GM18517 (cell line): Measurements from ENCODE around the gene PLGRKT.
"Not testable (repeated sequence)": the region's sequence is repeated elsewhere in the genome, so short reads cannot be mapped to it uniquely, and the experiment has no call there.

Experiments used
- ATAC-seq: cut with Tn5 transposase; IDR thresholded peaks from one replicate; pipeline ENCODE4 v1.9.1; 2021; ENCODE audit warnings: mild to moderate bottlenecking, moderate library complexity; ENCODE audit not compliant: unreplicated experiment

Gene PLGRKT

DNA sequence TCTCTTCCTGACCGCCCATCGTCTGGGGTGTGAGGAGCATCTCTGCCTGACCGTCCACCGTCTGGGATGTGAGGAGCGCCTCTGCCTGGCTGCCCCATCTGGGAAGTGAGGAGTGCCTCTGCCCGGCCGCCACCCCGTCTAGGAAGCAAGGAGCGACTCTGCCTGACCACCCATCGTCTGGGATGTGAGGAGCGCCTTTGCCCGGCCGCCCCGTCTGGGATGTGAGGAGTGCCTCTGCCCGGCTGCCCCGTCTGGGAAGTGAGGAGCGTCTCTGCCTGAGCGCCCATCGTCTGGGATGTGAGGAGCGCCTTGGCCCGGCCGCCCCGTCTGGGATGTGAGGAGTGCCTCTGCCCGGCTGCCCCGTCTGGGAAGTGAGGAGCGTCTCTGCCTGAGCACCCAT, 4.4 kb downstream of the PLGRKT start:
- not testable (repeated sequence) for ATAC-seq

DNA sequence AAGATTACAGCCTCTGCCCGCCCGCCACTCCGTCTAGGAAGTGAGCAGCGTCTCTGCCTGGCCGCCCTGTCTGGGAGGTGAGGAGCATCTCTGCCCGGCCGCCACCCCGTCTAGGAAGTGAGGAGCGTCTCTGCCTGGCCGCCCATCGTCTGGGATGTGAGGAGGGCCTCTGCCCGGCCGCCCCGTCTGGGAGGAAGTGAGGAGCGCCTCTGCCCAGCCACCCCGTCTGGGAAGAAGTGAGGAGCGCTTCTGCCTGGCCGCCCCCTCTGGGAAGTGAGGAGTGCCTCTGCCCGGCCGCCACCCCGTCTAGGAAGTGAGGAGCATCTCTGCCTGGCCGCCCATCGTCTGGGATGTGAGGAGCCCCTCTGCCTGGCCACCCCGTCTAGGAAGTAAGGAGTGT, 4.8 kb downstream of the PLGRKT start:
- not testable (repeated sequence) for ATAC-seq

DNA sequence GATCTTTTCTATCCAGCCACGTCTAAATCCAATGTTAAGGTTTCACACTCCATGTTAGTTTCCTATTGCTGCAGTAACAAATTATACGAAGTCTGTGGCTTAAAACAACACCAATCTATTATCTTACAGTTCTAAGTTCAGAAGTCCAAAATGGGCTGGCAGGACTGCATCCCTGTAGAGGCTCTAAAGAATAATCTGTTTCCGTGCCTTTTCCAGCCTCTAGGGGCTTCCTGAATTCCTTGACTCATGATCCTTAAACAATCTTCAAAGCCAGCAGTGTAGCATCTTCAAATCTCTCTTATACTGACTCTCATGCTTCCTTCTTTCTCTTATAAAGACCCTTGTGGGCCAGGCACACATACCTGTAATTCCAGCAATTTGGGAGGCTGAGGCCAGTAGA, 6.8 kb downstream of the PLGRKT start:
- no peak for ATAC-seq

DNA sequence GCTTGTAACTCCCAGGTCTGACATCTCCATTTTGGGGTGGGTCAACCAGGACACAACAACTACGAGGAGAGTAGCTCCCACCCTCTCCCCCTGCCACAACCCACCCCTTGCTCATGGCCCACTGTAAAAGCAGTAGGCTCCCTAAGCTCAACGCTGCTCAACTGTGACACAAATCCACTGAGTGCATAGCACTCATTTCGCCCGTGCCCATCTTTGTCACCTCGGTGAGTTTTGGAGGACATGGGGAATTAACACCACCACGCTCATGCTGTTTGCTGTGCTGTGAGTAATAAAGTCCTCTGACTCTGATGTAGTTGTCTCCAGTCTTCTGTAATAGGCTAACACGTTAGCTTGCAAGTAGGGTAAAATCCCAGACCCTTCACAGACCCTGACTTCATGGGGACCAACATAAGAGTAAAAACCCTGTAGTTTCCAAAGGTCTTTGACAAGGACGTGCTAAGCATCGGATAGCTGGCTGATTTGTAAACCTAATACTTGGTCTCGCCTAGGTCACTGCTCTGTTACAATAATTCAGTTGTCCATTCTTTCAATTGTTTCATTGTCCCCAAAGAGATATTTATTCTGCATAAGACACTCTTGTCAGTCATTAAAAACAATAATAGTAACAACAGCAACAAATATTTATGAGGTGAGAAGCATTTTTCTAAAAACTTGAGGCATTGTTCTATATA, 7.7 kb downstream of the PLGRKT start:
- no peak for ATAC-seq

DNA sequence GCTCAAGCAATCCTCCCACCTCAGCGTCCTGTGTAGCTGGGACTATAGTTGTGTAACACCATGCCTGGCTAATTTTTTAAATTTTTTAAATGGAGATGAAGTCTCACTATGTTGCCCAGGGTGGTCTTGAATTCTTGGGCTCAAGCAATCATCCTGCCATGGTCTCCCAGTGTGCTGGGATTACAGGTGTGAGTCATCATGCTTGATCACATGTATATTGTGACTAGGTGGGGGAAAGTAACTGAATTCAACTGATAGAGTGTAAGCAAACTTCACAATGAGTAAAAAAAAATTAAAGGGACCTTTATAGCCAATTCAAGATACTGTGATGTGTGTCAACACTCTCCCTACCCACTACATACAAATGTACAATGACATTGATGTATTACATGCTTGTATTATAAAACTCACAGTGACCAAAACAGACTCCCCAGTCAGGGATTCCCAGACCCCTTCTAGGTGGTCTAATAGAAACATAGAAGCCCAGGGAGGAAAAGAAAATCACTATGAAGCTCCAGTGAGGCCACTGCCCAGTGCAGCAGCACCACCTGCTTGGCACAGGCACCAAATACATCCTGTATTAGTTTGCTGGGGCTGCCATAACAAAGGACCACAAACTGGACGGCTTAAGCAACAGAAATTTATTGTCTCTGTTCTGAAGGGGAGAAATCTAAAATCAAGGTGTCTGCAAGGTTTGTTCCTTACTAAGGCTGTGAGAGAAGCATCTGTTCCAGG, 8.8 kb downstream of the PLGRKT start:
- ATAC-seq: no peak

DNA sequence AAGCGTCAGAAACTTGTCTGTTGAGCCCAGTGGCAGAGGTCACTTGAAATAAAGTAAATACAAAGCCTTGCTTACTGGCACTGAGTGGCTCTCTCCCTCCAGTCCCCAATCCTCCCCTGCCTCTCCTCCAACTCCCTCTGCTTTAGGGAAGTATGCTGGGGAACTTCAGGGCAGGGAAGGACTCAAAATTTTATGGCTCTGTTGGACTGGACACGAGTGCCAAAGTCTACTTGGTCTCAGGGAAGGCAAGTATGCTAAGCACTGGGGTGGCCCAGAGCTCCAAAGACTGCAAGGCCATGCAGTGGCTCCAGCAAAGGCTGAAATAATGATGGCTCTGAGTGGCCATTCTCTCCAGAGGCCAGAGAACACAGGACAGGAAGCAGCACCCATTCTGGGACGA, 9.6 kb downstream of the PLGRKT start:
- no peak for ATAC-seq

DNA sequence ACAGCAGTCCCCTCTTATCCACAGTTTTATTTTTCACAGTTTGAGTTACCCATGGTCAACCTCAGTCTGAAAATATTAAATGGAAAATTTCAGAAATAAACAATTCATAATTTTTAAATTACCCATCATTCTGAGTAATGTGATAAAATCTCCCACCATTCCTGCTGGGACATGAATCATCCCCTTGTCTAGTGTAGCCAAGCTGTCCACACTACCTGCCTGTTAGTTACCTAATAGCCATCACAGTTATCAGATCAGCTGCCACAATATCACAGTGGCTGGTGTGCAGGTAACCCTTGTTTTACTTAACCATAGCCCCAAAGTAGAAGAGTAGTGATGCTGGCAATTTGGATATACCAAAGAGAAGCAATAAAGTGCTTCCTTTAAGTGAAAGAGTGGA, 10.7 kb downstream of the PLGRKT start:
- no peak for ATAC-seq

DNA sequence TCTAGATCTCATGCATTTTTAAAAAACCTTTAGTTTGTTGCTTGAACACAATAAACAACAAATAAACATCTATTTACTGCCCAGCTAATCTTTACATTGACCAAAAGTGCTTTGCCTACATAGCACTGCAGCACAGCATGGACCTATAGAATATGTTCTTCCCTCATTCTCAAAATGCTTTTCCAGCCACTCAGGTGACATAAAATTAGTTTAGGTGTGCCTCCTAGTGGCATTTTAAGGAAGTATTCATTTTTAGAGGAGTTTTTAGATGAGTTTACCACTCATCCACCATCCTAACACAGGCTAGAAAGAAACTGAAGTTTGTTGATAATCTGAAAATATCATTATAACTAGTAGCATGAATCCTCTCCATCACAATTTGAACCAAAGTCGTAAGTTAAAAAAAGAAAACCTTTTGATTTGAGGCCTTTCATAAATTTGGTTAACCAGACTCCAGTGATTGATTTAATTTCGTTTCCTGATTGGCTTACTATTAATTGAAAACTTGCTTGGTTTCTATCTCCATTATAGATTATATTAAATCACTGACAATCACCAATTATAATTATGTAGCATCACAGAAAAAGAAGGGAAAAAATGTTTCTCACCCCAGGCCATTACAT, 12.6 kb downstream of the PLGRKT start:
- no peak for ATAC-seq

DNA sequence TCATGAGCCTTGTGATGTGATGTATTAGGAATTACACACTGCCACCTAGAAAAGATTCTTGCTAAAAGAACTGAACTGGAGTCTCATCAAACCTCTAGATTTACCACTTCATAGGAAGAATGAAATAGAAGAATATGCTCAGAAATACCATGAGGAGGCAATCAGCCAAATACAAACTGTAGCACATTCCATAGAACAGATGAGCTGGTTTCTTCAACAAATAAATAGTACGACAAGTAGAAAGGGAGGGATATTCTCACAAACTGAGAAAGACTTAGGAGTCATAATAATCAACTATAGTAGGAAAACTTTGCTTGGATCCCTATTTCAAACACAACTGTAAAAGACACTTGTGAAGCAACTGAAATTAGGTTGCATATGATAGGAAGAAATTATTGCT, 15.4 kb downstream of the PLGRKT start:
- no peak for ATAC-seq

DNA sequence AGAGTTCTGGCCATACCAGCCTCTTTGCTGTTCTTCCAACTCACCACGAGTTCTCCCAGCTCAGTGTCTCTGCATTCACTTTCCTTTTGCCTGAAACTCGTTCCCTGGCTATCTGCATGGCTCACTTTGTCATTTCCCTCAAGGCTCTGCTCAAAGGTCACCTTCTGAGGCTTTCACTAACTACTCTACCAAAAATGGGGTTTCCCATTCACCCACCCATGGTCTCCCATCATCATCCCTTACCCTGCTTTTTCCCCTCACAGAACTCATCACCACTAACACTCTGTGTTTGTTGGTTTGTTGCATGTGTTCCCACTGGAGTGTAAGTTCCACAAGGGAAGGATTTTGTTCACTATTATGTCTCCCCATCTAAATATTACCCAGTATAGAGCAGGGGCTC, 16.6 kb downstream of the PLGRKT start:
- ATAC-seq: no peak

DNA sequence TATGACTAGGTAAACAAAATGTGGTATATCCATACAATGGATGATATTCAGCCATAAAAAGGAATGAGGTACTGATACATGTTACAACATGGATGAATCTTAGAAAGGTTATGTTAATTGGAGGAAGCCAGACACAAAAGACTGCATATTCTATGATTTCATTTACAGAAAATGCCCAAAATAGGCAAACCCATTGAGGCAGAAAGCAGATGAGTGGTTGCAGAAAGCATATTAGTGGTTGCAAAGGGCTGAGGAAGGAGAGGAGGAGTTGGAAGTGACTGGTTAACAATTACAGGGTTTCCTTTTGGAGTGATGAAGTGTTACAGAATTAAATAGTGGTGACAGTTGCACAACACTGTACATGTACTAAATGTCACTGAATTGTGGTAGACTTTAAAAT, 17.7 kb downstream of the PLGRKT start:
- no peak for ATAC-seq

DNA sequence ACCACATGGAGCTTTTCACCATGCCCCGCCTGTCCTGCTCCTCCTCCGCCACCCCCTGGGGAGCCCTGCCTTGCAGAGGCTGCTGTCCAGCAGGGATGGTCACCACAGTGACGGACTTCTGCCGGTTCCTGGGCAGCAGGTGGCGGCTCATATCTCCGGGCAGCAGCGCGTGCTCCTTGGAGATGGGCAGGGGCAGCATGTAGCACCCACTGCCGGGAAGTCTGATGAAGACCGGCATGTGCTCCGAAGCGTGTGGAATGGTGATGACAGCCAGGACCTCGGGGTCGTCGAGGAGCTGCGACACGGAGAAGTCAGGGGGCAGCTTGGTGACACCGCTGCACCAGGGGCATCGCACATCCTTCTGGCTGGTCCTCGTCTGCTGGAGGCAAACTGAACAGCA, 19.2 kb downstream of the PLGRKT start:
- ATAC-seq: no peak

DNA sequence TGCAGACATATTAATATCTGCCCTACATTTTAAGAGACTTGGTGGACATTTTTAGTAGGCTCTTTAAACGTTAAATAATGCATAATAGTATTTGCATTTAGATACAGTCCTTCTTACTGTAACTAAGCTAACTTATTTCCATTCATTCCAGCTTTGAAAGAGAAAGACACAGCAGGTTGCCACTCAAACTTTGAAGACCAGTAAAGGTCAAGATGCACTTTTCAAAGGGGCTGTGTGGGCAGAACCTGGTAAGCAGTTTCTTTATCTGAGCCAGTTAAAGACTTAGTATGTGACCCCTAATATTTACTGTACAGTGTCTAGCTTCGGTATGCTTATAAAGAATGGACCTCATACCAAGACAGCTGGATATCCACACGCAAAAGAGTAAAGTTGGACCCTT, 20.8 kb downstream of the PLGRKT start:
- ATAC-seq: no peak

DNA sequence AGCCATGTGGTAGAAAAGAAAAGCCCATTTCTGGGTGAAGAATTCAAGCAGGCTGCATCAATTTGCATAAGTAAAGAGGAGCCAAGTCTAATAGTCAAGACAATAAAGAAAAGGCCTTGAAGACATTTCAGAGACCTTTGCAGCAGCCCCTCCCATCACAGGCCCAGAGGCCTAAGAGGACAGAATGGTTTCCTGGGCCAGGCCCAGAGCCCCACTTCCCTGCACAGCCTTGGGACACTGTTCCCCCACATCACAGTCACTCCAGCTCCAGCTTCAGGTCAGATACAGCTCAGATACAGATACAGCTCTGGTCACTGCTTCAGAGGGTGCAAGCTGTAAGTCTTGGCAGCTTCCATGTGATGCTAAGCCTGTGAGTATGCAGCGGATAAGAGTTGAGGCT, 29.1 kb downstream of the PLGRKT start:
- no peak for ATAC-seq

DNA sequence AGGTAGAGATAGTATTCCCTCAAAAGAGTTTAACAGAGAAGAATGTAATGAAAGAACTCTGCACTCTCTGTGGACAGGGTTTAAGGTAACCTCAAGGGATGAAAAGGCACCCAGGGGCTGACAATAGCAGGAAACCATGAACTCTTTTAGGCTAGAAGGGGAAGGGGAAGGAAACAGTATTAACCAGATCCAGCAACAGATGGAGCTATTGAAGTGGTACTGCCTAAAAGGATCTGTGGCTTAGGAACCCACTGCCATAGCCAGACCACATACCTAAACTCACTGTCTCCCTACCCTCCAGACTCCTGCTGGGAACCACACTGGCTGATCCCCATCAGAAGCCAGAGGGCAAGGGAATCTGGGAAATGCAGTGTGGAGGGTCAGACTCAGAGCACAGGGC, 35.5 kb downstream of the PLGRKT start:
- ATAC-seq: no peak

DNA sequence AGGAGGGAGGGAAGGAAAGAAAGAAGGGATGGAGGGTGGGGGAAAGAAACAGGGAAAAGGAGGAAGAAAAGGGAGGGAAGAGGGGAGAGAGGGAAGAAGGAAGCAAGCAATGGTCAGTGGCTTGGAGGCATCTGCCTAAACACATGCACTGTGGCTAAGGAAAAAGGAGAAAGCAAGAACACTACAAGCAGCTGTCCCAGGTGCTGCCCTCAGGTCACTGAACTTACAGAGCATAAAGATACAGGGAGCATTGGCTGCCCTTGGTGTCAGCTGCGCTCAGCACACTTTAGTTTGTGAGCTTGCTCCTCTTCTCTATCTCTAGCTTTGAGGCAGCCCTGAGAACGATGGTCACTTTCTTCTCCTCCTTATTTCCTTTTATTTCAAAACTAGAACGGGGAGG, 40.2 kb downstream of the PLGRKT start:
- not testable (repeated sequence) for ATAC-seq

DNA sequence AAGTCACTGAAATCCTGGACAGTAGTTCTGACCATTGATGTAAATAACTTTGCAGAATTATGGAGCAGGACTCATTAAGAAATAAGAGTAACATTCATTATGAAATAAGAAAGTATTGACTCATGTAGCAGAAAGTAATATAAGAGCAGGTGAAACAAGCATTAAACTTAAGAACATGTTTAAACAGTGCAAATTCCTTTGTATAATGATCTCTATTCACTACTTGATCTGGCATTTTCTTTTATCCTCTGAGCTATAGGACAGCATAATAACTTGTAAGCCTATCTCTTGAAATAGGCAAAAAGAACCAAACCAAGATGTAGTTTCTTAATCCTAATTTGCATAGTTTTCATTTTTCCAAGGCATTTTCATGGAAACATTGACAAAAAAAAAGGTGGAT, 42.3 kb downstream of the PLGRKT start:
- no peak for ATAC-seq

DNA sequence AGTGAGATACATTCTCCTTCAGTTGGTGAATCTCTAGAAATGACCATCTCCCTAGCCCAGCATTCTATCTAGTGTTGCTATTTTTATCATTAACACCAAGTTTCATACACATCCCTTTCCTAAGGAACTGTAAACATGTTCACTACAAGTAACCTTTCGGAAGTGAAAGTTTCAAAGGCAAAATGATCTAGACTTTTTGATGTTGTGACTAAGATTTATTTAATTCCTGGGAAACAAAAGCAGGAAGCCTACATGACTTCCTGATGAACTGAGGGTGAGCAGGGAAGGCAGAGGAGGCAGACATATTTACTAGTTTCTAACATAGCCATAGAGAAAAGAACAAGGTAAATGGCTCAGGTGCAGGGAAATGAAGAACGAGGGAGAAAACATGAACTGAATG, 43.7 kb downstream of the PLGRKT start:
- not testable (repeated sequence) for ATAC-seq

DNA sequence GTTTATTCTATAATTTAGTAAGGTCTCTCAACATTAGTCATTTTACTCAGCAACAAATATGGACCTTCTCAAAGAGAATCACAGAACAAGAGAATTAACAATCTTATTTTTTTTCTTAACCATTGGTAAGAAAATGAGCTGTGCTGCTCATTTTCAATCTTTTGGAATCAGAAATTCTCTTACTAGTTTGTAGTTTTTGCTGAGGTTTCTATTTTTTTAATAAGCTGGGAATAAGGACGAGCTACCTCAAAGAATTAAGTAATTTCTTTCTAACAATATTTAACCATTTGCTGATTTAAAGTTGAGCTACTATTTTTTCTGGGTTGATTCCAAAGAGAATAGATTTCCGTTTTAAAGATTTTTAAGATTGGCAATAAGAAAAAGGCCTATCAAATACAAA, 44.2 kb downstream of the PLGRKT start:
- no peak for ATAC-seq

DNA sequence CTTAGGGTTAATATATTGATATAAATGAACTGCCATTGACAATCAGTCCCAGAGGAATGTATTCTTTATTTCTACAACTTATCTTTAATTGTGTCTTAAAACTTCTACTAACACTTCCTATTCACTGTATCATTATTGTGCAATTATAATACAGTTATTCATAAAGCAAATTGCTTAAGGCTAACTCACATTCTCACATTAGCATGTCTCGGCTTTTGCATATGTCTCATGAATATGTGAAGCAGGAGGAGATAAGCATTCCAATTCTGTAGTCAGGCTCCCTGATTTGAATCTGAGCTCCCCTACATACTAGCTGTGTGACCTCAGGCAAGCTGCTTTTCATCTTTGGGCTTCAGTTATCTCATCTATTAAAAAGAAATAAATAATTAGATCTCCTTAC, 45.4 kb downstream of the PLGRKT start:
- no peak for ATAC-seq

DNA sequence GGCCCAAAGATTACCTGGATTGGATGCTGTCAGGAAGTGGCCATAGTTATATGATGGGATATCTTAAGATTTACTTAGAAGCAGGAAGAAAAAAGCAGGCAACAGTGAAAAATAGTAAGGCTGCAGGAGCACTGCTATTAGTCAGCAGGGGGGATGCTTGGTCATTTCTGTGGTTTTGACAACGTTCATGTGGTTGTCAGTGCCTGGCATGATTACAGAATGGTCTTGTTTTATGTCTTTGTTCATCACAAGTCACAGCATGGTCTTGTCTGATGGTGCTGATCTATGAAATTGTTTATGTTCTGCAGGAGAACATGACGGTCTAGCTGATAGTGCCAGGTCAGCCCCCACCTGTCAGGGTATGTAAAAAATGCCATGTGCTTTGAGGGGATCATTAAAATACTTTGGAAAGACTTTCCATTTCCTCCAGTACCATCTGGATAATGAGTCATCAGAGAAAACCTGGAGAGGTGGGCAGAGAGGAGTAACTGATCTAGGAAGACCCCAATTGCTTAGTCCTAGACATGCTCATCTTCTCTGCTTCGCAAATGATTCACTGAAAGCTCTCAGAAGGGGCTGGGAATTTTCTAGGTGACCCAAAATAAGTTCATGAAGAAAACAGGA, 48.5 kb downstream of the PLGRKT start:
- peak; percentile 71 for ATAC-seq
